Activated gamma-delta T cell treated with Interleukin-2 at 50 U/mL for 16 hours (primary cell): ENCODE measurements around the gene MAP4K1.

Experiments
- DNase-seq: peaks from one replicate; pipeline ENCODE4 v3.0.0-alpha.2; 2020

The MAP4K1 gene

DNA sequence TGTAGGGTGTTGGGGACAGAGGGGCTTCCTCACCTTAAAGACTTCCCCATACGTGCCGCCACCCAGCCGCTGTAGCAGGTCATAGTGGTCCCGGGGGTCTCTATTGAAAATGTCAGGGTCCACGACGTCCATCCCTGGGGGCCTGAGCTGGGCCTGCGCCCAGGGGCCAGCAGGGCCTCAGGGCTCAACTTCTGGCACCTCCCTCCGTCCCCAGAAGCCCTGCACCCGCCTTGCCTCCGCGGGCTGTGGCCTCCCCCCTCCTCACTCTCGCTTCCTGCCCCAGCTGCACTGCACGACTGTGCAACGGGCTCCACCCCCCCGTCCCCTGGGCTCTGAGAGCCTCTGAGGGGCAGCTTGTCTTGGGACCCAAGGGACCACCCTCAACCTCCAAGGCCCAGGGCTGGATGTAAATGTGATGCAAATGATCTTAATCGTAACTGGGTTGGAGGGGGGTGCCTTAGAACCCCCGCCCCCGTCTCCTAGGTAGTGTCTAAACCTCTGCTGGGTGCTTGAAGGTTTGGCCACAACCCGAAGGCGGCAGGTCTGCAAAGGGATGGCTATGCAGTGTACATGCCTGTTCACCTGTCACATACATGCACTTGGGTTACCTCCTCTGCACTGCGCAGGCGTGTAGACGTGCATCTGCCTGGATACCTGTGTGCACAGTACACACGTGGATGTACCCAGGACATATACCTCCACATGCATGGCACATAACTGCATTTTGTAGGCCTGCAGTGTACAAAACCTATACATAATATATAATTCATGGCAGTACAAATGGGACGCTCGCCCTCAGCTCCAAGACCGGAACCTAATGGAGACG is at the start of gene MAP4K1:
Gene MAP4K1 (minus strand): TSS at position 190 of the 826 bp plus-strand sequence. CDS start 58 bp downstream, at position 132.
- peak; percentile 73 for DNase-seq

DNA sequence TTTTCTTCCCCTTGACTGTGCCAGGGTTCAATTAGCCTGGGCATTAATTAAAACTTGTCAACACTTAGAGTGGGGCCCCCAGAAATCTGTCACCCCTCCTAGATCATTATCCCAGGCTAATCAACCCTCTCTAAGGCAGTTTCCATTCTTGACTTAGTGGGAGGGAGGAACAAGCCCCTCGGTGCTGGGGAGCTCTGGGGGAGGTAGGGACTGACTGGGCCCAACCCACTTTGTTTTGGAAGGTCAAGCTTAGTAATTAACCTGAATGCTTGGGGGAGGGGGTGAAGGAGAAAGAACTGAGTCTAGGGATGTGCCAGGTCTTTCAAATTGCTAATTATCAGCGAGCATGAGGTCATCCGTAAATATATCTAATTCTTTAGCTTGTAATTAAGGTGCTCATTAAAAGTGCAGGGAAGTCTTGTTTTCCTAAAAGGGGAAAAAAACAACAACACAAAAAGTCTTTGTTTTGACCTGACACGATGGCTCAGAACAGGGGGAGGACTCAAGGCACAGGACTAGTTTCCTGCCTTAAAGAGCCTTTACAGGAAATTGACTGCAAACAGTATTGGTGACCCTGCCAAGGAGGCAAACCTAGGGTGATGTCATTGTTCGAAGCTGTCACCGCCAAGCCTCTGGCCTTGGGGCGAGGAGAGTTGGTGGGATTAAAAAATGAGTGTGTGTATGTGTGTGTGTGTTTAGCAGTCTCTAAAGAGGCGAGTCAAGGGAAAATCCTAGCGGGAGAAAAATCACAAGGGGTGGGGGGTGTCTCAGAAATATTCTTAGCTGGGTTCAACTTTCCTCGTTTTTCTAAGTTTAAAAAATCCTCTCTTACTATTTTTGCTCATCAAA is 49.1 kb upstream of the MAP4K1 start:
- no peak for DNase-seq

DNA sequence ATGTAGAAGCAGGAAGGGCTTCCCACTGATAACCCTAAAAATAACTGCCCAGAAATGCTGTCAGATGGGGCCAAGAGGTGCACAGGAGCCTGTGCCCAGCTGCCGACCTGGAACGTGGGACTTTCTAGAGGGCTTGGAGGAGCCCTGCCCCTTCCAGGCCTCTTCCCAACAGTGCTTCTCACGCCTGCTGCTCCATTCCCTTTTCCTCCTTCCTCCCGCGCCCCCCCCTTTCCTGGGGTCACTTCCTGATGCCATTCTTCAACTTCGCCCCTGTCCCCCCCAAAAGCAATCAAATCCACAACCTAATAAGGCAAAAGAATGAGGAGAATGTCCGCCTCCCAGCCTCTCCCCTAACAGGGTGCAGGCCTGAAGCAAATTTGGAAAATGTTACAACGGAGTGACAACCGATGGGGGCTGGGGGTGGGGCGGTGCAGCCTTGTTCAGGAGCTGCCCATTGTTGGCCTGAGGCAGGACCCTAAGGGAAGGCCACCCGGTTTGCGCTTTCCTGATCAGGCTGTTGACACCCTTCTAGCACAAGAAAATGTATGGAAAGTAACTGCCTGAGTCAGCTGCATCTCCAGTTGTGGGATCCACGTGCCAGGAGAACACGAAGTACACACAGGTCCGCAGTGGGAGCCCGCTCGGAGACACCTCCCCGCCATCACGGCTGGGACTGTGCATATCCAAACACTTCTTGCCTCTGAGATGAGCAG is 48.4 kb upstream of the MAP4K1 start:
- no peak for DNase-seq

DNA sequence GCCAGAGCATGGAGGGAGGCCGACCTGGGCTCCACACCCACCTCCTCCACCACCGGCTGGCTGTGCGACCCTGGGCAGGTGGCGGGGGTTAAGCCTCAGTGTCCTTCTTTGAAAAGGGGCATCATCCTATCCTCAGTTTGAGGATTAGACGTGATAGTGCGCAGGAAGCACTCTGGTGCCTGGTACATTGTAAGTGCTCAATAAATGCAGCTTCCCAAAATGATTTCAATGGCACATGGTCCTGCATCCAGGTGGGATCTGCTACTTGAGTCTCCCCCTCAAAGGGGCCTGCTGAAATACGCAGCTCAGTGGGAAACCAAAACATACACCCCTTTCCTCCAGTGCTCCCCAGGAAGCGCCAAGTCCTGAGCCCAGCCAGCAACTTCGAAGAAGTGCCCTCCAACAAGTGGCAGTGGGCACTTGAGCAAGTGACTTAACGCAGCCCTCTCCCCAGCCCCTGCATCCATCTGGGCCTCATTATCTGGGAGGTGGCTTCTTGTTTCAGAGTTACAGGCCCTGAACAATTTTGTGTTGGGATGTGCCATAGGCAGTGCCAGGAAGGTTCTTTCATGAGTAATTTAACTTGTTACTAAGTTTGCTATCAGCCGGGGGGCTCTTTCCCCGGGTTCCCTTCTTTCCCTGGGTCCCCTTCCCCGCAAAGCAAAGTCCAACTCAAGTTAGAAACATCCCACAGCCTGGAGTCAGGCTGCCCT is 47.6 kb upstream of the MAP4K1 start:
- no peak for DNase-seq

DNA sequence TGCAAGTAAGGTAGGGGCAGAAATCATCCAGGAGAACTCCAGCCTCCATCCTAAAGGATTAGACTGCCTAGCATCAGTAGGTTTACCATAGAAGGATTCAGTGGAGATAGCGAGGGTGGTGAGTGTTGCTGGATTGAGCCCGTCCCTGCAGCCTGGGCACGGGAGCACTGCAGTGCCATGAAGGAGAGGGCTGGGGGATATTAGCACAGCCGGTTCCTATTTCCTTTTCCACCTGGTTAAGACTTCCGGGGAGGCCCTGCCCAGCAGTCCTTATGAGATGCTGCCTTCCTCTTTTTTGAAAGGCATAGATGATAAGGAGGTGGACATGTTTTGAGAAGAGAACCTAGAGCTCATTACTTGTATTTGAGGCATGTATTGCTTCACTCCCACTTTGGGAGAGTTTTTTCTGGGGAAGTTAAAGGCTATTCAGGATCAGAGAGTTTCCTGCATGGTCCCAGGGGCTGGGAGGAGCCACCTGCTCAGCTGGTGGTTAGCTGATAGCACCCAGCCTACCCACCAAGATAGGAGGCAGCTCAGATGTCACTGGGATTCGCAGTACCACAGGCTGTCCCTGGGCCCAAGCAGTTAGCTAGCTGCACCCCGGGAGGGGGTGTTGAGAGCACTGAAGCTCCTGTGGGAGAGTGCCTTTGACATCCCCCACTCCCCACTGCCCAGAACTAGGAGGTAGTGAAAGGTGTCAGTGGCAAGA is 46.9 kb upstream of the MAP4K1 start:
- DNase-seq, result no peak

DNA sequence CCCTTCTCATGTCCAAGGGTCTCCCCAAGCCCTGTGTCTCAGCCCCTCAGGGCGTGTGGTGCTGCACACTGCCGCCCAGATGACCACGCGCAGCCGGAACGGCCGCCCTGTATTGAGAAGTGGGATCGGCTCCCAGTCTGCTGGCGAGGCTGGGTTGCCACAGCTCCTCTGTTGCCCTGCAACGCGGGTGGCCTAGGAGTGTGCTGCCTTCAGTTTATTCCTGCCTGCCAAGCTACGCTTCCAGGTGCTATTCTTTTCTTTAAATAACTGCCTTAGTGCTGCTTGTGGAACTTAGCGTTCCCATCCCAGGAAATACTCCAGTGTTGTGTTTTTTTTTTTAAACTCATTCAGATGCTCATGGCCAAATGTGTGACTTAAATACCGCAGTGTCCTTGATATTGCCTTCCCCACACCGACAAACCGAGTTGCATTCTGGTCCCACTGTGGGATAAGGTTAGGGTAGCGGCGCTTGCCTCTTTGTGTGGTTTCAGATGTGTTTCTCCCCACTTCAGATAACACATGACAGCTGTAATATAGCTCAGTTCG is 46.3 kb upstream of the MAP4K1 start:
- no peak for DNase-seq

DNA sequence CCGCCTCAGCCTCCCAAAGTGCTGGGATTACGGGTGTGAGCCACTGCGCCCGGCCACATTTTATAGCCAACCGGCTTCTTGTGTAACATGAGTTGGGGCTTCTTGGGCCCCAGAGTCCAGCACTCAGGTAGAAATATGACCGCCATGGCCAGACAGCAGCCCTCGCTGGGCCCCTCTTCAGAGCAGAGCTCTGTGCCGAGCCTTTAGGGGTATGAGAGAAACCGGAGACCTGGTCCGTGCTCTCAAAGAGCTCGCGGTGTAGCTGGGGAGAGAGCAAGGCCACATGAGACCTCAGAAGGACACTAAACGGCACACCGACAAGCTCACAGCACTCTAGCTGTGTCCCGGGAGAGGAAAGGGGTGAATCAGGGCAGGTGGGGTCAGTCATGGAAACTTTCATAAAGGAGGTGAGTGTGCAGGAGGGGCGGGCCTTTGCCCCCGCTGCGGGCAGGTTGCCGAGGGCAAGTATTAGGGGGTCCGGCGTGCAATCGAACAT is 45.5 kb upstream of the MAP4K1 start:
- DNase-seq, result no peak

DNA sequence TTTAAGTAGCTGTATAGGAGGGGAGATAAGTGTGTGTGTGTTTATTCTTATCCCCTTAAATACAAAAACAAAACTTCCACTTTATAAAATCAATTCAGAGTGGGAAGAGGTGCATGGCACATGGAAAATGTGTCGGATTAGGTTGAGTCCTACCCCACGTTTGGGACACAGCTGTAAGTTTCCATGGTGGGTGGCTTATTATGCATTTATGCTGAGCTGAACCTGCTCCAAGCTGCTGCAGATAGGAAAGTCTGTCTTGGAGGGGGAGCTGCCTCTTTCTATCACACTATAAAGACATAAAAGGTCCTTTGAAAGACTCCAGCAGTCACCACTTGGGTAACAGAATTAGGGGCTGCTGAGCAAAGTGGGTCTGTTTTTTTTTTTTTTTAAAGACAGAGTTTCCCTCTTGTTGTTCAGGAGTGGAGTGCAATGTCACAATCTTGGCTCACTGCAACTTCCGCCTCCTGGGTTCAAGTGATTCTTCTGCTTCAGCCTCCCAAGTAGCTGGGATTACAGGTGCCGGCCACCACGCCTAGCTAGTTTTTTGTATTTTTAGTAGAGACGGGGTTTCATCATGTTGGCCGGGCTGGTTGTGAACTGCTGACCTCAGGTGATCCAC is 44.9 kb upstream of the MAP4K1 start:
- no peak for DNase-seq

DNA sequence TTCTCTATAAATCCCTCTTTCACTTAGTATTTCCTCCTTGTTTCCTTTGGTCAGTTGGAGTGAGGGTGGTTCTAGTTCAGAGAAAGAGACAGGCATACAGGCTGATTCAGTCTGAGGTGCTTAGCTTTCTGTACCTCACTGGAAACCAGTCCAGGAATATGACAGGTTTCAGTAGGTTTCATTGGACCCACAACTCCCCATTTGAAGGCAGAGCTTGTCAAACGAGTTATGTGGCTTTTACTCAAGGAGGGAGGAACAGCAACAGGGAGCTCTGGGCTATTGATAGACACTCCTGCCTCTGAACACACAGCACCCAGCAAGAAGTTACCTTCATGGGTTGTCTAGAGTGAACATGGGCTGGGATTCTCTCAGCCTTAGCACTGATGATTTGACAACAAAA is 44.2 kb upstream of the MAP4K1 start:
- DNase-seq, result no peak

DNA sequence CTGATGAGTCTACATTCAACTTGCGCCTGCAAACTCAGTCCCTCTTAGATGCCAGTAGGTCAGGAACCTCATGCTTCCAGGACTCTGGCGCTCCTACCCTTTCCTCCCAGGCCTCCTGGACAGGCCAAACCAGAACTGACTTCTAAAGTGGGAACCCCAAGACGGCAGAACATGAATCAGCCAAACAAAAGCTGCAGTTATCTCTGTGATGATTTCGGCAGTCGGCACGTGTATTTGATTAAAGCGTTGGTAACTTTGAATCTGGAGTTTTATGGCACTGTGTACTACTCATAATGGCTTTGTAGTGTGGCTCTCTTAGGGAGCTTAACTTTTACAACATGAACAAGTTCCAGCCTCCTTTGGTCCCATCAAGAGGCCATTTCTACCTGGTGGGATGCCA is 43.4 kb upstream of the MAP4K1 start:
- no peak for DNase-seq

DNA sequence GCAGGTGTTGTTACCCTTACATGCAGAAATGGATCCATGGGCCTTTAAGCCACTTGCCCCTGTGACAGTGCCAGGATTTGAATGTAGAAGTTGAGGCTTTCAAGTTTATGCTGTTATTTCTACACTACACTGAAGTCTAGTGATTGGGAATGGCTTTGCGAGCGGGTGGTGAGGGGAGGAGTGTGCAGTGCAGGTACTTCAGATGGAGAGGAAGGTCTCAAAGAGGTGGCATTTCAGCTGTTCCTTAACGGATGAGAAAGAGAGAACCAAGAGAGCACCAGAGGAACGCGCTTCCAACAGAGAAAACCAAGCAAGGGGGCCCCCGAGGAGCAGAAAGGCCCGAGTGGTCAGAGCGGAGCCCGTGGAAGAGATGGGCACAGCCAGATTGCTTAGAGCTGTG is 43.0 kb upstream of the MAP4K1 start:
- DNase-seq, result no peak

DNA sequence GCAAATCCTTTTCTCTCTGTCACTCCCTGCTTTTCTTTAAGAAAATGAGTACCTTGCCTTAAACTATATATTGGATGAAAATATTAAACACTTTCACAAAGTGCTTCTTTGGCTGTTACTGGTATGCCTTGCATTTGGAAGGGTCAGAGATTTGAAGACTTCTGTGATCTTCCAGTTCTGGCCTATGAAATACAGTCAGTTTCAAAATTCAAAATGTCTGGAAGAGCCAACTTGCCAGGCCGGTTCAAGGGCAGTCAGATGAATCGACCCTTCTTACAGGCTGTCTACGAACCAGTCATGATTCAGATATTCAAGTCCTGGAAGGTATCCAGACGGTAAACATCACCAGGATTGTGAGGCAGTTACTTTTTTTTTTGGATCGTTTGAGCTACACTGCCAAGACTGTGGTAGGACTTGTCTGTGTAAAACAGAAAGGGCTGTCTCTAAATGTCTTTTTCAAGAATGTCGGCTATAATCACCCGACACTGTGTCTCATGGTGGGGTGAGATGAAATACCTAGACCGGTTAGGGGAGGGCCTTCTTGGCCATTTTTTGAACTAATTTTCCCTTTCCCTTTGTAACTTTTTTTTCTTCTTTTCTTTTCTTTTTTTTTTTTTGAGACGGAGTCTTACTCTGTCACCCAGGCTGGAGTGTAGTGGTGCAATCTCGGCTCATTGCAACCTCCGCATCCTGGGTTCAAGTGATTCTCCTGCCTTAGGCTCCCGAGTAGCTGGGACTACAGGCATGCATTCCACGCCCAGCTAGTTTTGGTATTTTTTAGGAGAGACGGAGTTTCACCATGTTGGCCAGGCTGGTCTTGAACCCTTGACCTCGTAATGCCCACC is 40.9 kb upstream of the MAP4K1 start:
- no peak for DNase-seq

DNA sequence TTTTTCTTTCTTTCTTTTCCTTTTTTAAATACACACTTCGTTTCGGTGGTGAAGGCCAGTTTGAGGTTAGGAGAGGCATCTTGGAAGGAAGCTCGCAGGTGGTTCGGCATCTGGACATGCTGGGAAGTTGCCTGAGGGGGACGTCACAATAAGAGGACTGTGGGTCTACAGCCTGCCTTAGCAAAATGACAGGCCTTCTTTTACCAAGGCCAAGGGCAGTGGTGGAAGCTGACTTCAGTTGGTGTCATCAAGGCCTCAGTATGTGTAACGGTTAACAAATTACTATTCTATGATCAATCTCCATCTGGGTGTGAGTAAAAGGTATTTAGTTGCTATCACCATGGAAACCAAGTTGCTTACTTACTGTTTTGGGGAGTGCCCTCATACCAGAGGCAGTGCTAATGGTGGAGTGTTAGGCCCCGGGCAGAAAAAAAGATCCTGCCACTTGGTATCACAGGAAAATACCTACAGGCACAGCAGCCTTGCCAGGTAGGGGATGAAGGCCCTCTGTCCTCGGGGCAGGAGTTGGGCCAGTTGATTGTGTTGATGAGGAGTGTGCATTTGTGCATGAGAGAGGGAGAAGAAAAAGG is 40.0 kb upstream of the MAP4K1 start:
- DNase-seq, result no peak

DNA sequence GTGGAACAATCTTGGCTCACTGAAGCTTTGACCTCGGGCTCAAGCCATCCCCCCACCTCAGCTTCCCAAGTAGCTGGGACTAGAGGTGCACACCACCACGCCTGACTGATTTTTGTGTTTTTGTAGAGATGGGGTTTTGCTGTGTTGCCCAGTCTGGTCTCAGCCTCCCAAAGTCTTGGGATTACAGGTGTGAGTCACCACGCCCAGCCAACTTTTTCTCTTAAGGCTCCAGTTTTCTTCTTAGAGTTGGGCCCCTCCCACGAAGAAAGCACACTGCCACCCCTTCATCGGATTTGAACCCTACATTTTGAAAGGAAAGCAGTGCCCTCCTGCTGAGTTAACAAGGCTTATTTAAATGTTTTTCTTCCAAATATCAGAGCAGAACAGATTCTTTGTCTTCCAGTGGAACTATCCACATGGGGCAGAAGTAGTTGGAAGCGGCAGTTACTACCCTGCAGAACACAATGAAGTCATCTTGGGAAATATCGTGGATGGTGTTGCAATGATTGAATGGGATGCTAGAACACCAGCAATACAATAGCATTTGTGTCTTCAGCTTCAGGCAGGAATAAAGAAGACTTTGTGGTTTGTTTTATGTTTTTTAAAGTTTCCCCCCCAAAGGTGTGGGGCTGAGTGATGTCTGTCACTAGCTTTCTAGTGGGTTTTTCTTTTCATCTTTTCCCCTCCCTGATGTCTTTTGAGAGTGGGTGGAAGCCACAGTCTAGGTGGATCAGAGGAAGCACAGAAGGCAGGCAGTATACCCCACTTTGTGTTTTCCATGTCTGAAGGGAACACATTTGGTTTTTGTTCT is 38.6 kb upstream of the MAP4K1 start:
- DNase-seq, result peak; percentile 31

DNA sequence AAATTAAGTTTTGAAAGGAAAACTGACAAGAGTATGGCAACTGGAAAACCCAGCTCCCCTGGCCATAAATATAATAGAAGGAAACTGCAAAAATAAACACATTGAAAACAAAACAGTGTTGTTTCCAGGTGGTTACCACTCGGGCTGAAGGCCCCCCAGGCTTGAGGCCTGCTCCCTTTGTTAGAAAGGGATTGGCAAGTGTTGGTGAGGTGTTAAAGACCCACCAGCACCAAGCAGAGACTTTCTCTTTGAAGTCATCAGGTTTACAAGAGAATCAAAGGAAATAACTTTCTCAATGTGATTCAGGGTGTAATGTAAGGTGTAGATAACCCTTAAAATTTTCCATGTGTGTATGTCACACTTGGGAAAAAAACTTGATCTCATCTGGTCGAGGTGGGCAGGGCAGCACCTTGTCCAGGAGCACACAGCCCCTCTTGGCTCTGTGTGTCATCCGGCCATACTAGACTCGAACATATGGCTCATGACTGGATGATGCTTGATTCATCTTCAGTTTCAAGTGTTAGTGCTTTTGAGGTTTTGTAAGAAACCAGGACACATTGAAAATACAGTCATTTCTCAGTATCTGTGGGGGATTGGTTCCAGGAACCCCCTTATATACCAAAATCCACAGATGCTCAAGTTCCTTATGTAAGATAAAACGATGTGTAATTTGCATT is 37.5 kb upstream of the MAP4K1 start:
- DNase-seq, result no peak

DNA sequence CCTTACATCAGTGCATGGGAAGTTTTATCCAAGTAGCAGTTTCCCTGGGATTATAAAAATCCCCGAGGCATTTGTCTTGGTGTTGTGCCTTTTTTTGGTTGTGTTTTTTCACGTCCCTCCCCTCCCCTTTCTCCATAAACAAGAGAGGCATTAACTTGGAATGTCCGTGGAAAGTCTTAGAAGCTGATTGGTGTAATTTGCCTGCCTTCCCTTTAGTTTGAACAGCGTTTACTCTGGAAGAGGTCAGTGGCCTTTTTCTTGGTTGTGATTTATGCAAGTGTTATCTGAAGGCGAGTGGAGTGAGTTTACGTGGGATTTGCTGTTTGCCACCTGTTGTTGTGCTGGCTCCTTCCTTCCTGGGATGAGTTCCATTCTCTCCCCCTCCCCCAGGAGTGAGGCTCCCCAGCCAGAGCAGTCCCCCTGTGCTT is 36.9 kb upstream of the MAP4K1 start:
- DNase-seq, result no peak

DNA sequence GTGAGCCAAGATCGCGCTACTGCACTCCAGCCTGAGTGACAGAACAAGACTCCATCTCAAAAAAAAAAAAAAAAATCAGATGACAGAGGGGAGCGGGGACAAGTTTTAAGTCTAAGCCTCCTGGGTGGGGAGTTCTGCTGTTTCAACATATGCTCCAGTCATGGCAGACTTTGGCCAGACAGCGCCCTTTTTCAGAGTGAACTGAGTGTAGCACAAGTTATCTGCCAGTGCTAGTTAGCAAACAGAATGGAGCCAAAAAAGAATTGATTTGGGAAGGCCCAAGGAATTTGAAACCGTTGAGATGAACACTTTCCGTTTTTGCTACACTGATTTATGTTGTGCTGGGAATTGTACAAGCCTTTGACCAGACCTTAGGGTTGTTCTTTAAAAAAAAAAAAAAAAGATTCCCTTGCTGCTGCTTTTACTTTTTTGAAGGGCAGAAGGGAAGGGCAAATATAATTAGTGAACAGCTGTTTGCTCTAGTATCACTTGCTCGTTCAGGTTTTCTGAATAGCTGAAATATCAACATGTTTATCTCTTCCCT is 35.3 kb upstream of the MAP4K1 start:
- DNase-seq, result no peak
